BJ (cell line): ENCODE measurements around the gene ARHGEF1. TPM values are rescaled to one million over a fixed set of nuclear protein-coding genes. Genes with fewer than 3 reads are reported as not detected.
A peak's percentile ranks its signal among the peaks of the same experiment; 100 is the strongest.
"Not testable (repeated sequence)": the region's sequence is repeated elsewhere in the genome, so short reads cannot be mapped to it uniquely, and the experiment has no call there.

Experiments
- CTCF ChIA-PET: fragments of 350-600 bp; formaldehyde crosslinking; extraction: SDS; loops from one replicate; lab custom pipeline; 2021; ENCODE audit warnings: antibody characterized with exemption, inconsistent platforms; lab: Yijun Ruan, JAX
- POLR2A ChIA-PET: fragments of 300-600 bp; sonication (Branson Sonifier 250); formaldehyde crosslinking; extraction: SDS; loops from one replicate; lab custom pipeline; 2021; ENCODE audit warnings: antibody characterized with exemption; lab: Charles Lee
- DNase-seq: peaks from one replicate; pipeline ENCODE4 v3.0.0-alpha.2; 2011; ENCODE audit warnings: low read depth
- H3K27me3 ChIP-seq: 2 replicates; pipeline ENCODE4 v1.6.0; 2011; ENCODE audit warnings: low read length; ENCODE audit not compliant: control insufficient read depth, insufficient read depth
- H3K36me3 ChIP-seq: 2 replicates; pipeline ENCODE4 v1.5.1; 2011; ENCODE audit warnings: low read length; ENCODE audit not compliant: control insufficient read depth, insufficient read depth
- H3K4me3 ChIP-seq: 2 replicates; pipeline ENCODE4 v1.5.1; 2011; ENCODE audit warnings: low read depth, mild to moderate bottlenecking, control low read depth, low read length
- polyA plus RNA-seq: library from polyadenylated mRNA; depleted of rRNA; stranded (reverse); fragments of >200 nt; gene quantifications from 2 replicates; pipeline ENCODE4 v1.2.3, GENCODE V29; 2011
- TF ChIP-seq, protein P1 (sequence below): IDR thresholded peaks from 2 replicates; pipeline ENCODE4 v1.5.1; 2011; ENCODE audit warnings: low read depth, mild to moderate bottlenecking, control low read depth, inconsistent platforms, low read length, moderate library complexity; ENCODE audit not compliant: insufficient read depth

Gene ARHGEF1
- polyA plus RNA-seq, 1 experiment, result 41.0 TPM

DNA sequence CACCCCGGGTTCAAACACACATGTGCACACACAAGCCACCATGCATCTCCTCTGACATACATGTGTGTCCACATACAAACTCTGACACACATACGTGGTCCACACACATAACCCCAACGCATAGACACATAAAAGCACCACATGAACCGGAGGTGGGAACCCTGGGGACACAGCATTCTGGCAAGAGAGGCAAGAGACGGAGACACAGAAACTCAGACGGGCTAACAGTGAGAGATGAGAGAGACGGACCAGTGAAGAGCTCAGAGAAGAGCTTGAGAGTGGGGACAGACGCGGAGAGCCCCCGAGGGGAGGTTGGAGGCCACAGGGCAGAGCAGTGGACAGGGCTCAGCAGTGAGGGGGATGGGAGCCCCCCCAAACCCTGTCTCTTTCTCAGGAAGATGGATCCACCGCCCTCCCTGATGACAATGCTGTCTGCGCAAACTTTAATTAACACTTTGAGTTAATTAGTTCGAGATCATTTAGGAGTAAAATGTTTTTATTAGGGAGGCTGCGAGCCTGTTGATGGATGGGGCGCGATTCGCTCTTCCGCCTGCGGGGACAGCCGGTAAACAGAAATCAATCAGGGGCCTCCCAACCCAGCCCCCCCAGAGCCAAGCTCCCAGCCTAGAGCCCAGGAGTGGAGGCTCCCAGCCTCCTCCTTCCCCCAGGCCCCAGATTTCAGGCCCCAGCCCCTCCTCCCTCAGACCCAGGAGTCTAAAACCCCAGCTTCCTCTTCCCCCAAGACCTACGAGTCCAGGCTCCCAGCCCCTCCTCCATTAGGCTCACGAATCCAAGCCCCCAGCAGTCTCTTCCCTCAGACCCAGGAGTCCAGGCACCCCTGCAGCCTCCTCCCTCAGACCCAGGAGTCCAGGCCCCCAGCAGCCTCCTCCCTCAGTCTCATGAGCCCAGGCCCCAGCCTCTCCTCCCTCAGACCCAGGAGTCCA, 54.8 kb downstream of the ARHGEF1 start:
- Histone ChIP-seq H3K4me3 (no peak overlapping the region), H3K27me3 (peaks cover 11% of the 10 kb centered on the region), H3K36me3 (no peaks in the 10 kb centered on the region)
- ChIA-PET POLR2A (interaction anchor here (0.6 kb wide), 1 partner anchor 93 kb away, joined by 6 read pairs; no protein-coding TSS in a partner anchor), CTCF (interaction anchor here (0.6 to 2.2 kb wide), 5 partner anchors 7 to 64 kb away, joined by 3 to 11 read pairs (median 4); partner anchors contain the start of gene ERFL)
- no peak for DNase-seq
- TF ChIP-seq, protein P1, sequence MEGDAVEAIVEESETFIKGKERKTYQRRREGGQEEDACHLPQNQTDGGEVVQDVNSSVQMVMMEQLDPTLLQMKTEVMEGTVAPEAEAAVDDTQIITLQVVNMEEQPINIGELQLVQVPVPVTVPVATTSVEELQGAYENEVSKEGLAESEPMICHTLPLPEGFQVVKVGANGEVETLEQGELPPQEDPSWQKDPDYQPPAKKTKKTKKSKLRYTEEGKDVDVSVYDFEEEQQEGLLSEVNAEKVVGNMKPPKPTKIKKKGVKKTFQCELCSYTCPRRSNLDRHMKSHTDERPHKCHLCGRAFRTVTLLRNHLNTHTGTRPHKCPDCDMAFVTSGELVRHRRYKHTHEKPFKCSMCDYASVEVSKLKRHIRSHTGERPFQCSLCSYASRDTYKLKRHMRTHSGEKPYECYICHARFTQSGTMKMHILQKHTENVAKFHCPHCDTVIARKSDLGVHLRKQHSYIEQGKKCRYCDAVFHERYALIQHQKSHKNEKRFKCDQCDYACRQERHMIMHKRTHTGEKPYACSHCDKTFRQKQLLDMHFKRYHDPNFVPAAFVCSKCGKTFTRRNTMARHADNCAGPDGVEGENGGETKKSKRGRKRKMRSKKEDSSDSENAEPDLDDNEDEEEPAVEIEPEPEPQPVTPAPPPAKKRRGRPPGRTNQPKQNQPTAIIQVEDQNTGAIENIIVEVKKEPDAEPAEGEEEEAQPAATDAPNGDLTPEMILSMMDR, result peak; percentile 14; the same call in 1 of the 2 replicates

DNA sequence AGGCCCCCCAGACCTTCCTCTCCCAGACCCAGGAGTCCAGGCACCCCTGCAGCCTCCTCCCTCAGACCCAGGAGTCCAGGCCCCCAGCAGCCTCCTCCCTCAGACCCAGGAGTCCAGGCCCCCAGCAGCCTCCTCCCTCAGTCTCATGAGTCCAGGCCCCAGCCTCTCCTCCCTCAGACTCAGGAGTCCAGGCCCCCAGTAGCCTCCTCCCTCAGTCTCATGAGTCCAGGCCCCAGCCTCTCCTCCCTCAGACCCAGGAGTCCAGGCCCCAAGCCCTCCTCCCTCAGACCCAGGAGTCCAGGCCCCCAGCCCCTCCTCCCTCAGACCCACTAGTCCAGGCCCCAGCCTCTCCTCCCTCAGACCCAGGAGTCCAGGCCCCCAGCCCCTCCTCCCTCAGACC, 56.2 kb downstream of the ARHGEF1 start:
- CTCF ChIA-PET, DNase-seq, H3K4me3 ChIP-seq, POLR2A ChIA-PET, H3K27me3 ChIP-seq, H3K36me3 ChIP-seq: not testable (repeated sequence)

DNA sequence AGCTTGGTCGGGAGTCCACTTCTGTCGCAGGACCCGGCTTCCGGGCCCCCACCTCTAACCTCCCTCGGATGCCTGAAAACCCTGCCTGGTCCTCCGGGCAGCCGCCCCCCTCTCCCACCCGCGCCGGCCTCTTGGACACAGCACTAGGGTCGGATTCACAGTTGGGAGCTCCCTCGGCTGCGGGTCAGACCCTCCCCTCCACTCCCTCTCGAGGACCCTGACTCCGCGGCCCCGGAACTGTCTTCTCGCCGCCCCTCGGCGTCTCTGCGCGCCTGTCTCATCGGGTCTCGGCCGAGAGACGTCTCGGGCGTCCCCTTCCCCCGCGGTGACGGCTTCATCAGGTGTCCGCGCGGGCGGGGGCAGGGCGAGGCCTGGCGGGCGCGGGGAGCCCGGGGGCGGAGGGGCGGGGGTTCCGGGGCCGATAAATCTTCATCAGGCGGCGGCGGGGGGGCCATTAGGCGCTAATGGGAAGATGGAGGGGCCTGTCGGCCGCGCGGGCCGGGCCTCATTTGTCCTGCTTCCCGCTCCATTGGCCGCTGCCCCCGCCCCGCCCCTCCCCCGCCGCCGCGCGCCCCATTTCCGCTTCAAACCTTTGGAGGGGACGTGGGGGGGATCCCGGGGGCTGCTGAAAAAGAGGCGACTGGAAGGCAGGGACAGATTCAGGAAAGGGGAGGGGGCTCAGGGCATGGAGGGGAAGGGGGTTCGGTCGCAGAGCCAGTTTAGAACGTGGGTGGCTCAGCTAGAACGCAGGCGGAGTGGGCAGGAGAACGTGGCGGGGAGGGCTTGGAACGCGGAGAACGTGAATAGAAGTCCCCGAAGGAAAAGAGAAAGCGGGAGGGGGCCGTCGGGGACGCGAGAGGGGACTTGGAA, 57.1 kb downstream of the ARHGEF1 start:
- CTCF ChIA-PET, result interaction anchor here (2.8 kb wide), 1 partner anchor 18 kb away, joined by 18 read pairs; the partner anchor contains the start of gene RABAC1
- POLR2A ChIA-PET, result no interaction called here
- no peak for DNase-seq
- TF ChIP-seq, protein P1, result no peak
- Histone ChIP-seq H3K36me3 (no peaks in the 10 kb centered on the region), H3K27me3 (peaks cover 4% of the 10 kb centered on the region), H3K4me3 (peak overlapping the region; percentile 70)

DNA sequence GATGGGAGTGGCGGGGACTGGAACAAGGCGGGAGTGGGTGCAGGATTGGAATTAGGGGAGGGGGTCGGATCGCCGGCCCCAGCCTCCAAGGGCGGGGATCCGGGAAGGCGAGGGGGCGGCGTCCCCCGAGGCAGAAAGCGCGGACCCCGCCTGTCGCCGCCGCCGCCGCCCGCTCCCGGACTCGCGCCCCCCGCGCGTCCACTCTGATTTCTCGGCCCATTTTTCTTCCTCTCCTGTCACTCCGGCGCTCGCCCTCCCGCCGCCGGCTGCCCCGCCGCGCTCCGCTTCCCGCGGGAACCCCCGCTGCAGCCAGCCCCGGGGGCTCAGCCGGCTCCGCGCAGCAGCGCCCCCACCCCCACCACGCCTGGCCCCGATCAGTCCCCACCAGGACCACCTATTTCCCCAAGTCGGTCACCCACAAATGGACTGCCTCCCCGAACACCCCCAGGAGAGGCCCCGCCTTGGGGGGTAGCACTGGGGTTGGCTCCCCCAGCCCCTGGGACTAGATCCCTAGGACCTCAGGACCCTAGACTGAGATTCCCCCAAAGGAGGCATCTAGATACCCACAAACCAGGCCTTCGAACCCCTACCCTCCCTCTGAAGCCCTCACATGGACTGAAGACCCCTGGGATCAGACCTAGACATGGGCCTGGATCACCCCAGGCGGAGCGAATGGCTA, 57.9 kb downstream of the ARHGEF1 start:
- CTCF ChIA-PET, result interaction anchor here (1.2 to 2.8 kb wide), 2 partner anchors 10 to 17 kb away, joined by 3 to 18 read pairs; partner anchors contain the start of gene RABAC1
- H3K4me3 ChIP-seq, result peak overlapping the region; percentile 70
- DNase-seq, result no peak
- no peaks in the 10 kb centered on the region for H3K36me3 ChIP-seq
- H3K27me3 ChIP-seq, result no peaks in the 10 kb centered on the region
- TF ChIP-seq, protein P1, result no peak
- POLR2A ChIA-PET, result no interaction called here

DNA sequence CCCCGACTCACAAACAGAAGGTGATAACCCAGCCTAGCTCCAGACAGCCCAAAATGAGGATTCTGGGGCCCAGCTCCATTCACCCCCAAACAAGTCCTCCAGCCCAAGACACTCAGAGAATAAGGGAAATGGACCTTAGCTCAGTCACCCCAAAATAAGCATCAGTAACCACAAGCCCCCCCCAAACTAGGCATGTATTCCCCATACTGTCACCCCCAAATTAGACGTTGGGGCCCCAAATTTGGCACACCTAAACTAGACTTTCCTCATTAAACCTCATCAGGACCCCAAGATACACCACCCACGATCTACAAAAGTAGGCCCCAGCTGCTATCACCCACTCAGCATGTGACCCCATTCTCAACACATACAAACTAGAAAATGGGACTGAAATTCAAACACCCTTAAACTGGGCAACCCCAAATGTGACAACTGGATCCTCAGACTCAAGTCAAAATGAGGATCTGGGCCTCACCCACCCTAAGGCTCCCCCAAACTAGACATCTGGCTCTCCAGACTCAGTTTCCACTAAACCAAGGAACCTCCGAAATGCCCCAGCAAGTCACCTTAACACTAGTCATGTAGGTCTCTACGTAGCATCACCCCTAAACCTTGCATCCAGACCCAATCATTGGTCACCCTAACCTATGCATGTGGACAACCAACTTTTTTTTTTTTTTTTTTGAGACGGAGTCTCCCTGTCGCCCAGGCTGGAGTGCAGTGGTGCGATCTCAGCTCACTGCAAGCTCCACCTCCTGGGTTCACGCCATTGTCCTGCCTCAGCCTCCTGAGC, 58.6 kb downstream of the ARHGEF1 start:
- H3K36me3 ChIP-seq, result no peaks in the 10 kb centered on the region
- TF ChIP-seq, protein P1, result no peak
- no peaks in the 10 kb centered on the region for H3K27me3 ChIP-seq
- H3K4me3 ChIP-seq, result no peak overlapping the region
- DNase-seq, result no peak
- ChIA-PET CTCF (interaction anchor here (1.2 to 2.8 kb wide), 3 partner anchors 9 to 16 kb away, joined by 3 to 18 read pairs (median 12); partner anchors contain the start of gene RABAC1), POLR2A (no interaction called here)
